Activated T-cell treated with anti-CD3 and anti-CD28 coated beads, Interleukin-2, amount 50 U/mL, for 1 hour (primary cell): ENCODE results near the gene CCR1.
"Not testable (repeated sequence)": the region's sequence is repeated elsewhere in the genome, so short reads cannot be mapped to it uniquely, and the experiment has no call there.

Source experiments
- DNase-seq: peaks from one replicate; pipeline ENCODE4 v3.0.0-alpha.2; 2020

Gene CCR1

GRCh38 chr3:46163556-46164041 lies 44.5 kb downstream of the CCR1 start:
- DNase-seq = no peak

GRCh38 chr3:46162975-46163555 lies 45.0 kb downstream of the CCR1 start:
- no peak for DNase-seq

- DNase-seq = not testable (repeated sequence)
Observed at GRCh38 chr3:46157685-46158084, 50.4 kb downstream of the CCR1 start.

- DNase-seq = no peak
Observed at GRCh38 chr3:46154311-46154710, 53.8 kb downstream of the CCR1 start.
